Measurements from ENCODE around the gene HYAL1. TPM values are rescaled to one million over a fixed set of nuclear protein-coding genes. Genes with fewer than 3 reads are reported as not detected.

The HYAL1 gene, protein sequence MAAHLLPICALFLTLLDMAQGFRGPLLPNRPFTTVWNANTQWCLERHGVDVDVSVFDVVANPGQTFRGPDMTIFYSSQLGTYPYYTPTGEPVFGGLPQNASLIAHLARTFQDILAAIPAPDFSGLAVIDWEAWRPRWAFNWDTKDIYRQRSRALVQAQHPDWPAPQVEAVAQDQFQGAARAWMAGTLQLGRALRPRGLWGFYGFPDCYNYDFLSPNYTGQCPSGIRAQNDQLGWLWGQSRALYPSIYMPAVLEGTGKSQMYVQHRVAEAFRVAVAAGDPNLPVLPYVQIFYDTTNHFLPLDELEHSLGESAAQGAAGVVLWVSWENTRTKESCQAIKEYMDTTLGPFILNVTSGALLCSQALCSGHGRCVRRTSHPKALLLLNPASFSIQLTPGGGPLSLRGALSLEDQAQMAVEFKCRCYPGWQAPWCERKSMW
- total RNA-seq (1 to 10 TPM; 3.1 to 7.1 (median 5.7) TPM), polyA plus RNA-seq (10 to 100 TPM in 1 of 2 donors, 1 to 10 TPM in 1; 8.2 to 11.7 TPM)

DNA sequence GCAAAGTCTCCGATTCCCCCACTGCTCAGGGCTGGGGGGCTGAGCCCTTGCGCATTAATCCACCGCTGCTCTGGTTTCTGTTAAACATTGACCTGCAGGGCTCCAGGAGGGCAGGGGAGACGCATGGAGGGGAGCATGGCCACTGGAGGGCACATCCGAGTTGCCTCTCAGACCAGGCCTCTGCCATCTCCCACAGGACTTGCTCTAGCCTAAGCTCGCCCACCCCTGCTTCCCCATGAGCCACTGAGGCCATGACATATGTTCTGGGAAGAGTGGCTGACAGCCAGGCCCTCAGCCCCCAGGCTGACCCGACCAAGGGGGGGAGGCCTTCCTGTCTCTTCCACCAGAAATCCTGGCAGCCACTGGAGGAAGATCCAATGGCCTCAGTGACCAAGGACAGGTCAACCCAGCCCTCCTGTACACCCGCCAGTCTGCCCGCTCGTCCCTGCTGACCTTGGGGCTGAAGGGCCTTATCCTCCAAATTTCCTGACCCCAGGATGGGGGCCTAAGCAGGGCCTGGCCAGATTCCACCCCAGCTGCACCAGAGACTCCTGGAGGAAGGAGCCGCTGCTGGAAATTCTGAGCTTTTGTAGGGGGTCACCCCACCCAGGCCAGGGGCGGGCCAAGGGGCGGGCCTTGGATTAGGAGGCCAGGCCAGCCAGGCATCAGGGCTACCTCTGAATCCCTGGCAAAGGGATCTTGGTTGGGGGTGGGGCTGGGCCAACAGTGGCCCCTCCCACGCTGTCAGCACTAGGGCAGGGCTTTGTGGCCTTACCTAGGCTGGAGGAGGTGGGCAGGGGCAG, at the start of gene HYAL1:
Gene HYAL1 (minus strand): TSS at position 562 of the 803 bp plus-strand sequence. CDS start 618 bp downstream, outside the sequence.
- intact Hi-C loops (cut with DNase I) = no loop called here
- peak in 3 of 4 donors; percentile 3 to 27 (median 23) for ATAC-seq
- Histone ChIP-seq H3K4me3 (peak within 1 kb of the TSS in 2 of 4 donors; percentile 18 to 26), H3K27me3 (no peaks in the 10 kb centered on the region), H3K27ac (peak within 1 kb of the TSS; percentile 58 to 78 (median 70)), H3K9me3 (no peaks in the 10 kb centered on the region), H3K36me3 (no peaks in the 10 kb centered on the region), H3K4me1 (peaks cover 11 to 14% (median 11%) of the 10 kb centered on the region in 3 donors)
- TF ChIP-seq, protein P1, sequence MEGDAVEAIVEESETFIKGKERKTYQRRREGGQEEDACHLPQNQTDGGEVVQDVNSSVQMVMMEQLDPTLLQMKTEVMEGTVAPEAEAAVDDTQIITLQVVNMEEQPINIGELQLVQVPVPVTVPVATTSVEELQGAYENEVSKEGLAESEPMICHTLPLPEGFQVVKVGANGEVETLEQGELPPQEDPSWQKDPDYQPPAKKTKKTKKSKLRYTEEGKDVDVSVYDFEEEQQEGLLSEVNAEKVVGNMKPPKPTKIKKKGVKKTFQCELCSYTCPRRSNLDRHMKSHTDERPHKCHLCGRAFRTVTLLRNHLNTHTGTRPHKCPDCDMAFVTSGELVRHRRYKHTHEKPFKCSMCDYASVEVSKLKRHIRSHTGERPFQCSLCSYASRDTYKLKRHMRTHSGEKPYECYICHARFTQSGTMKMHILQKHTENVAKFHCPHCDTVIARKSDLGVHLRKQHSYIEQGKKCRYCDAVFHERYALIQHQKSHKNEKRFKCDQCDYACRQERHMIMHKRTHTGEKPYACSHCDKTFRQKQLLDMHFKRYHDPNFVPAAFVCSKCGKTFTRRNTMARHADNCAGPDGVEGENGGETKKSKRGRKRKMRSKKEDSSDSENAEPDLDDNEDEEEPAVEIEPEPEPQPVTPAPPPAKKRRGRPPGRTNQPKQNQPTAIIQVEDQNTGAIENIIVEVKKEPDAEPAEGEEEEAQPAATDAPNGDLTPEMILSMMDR (IDR thresholded peaks at IDR 0.05) = no peak
- DNase-seq = peak in 5 of 6 donors; percentile 58 to 88 (median 73)
- 45 to 52% methylated on average over 14 of the region's 14 CpGs for WGBS, 2 donors
- FAIRE-seq = no peak

DNA sequence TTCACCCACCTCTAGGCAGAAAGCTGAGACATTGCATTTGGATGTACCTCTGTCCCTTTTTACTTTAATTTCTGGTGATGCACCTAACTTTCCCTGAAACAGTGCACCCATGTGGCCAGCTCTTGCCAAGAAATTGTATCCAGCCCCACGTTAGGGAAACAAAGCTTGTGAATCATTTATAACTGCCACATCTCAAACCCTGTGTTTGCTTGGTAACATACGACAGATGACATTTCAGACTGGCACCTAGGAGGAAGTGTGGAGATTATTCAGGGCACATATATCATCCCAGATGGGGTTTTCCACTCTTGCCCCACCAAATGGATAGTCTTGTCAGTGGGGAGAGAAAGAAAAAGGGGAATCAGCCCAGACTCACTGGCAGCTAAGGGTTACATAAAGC, 49.4 kb upstream of the HYAL1 start:
- Histone ChIP-seq H3K4me1 (peaks cover 14 to 56% (median 34%) of the 10 kb centered on the region in 3 donors), H3K9me3 (no peaks in the 10 kb centered on the region), H3K27me3 (no peaks in the 10 kb centered on the region), H3K27ac (peak overlapping the region in 1 of 4 donors; percentile 50), H3K4me3 (no peak overlapping the region), H3K36me3 (peaks cover 3 to 28% (median 8%) of the 10 kb centered on the region in 3 donors)
- DNase-seq = no peak
- ATAC-seq = no peak
- TF ChIP-seq, protein P1 (IDR thresholded peaks at IDR 0.05) = no peak
- intact Hi-C loops (cut with DNase I) = no loop called here
- no peak for FAIRE-seq
- 7 to 11% methylated on average over 2 of the region's 2 CpGs for WGBS, 2 donors

DNA sequence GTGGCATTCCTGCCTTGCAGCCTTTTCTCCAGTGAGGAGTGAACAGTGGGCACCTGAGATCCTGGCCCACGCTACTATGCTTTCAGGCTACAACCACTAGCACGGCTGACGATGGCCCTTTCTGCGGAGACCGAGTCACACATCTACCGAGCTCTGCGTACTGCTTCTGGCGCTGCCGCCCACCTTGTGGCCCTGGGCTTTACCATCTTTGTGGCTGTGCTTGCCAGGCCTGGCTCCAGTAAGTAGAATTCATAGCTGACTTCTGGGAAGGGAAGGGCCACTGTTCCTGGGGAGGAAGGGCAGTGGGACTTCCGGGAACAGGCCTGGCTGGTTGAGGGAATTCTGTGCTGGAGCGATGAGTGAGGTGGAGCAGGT, 47.9 kb upstream of the HYAL1 start:
- TF ChIP-seq, protein P1 (IDR thresholded peaks at IDR 0.05) = no peak
- ATAC-seq (peak in 3 of 4 donors; percentile 0 to 1 (median 1)), DNase-seq (peak in 1 of 6 donors; percentile 72), FAIRE-seq (no peak)
- Histone ChIP-seq H3K4me3 (peak overlapping the region; percentile 45 to 69 (median 56)), H3K27me3 (no peaks in the 10 kb centered on the region), H3K4me1 (peaks cover 8 to 44% (median 20%) of the 10 kb centered on the region in 3 donors), H3K36me3 (peaks cover 3 to 33% (median 8%) of the 10 kb centered on the region in 3 donors), H3K27ac (peak overlapping the region; percentile 82 to 94 (median 92)), H3K9me3 (no peaks in the 10 kb centered on the region)
- WGBS, 2 donors = 21 to 25% methylated on average over 11 of the region's 11 CpGs
- intact Hi-C loops (cut with DNase I) = no loop called here

DNA sequence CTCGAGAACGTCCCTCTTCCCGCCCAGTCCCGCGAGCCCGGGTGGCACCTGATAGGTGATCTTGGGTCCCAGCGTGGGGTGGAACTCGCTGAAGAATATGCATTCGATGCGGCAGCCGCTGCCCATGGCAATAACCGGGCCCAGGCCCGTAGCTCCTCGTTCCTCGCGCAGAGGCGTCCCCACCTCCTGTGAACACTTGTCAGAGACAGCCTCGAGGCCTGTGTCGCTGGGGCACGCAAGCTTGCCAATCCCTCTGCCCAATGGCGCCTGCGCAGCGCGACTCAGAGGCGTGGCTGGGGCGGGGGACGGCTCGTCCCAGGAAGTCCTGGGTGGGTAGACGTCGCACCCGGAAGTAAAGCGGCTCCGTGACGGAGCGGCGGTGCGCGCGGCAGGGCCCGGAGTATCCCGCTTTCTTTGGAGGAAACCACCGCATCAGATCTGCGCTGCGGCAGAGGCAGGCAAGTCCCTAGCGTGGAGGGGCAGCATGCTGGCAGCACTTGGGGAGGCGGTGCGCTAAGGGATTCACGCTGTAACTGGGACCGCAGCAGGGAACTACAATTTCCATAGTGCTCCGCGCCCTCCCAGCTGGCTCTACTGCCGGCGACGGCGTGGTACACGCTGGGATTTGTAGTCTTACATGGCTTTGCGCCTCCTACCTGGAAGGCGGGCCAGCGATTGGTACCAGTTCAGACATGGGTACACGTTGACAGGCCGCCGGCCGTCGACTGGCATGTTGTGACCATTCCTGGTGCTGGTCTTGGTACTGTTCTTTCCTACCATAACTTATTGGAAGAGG, 47.4 kb upstream of the HYAL1 start, which contains the start of the genes CYB561D2 and NPRL2:
Gene CYB561D2 (plus strand): TSS at position 336 of the 796 bp plus-strand sequence. CDS start 572 bp downstream, outside the sequence.
Gene NPRL2 (minus strand): TSS at position 249 of the 796 bp plus-strand sequence. CDS start 123 bp downstream, at position 126.
- no peaks in the 10 kb centered on the region for H3K9me3 ChIP-seq
- no peaks in the 10 kb centered on the region for H3K27me3 ChIP-seq
- intact Hi-C loops (cut with DNase I) = no loop called here
- H3K4me1 ChIP-seq = peaks cover 2 to 38% (median 14%) of the 10 kb centered on the region in 3 donors
- peak within 1 kb of the TSS; percentile 45 to 69 (median 56) for H3K4me3 ChIP-seq
- DNase-seq = peak; percentile 98 to 99 (median 98)
- peak within 1 kb of the TSS; percentile 82 to 94 (median 92) for H3K27ac ChIP-seq
- no peak for FAIRE-seq
- TF ChIP-seq, protein P1 (IDR thresholded peaks at IDR 0.05) = no peak
- peak; percentile 91 to 95 (median 92) for ATAC-seq
- peaks cover 3 to 33% (median 8%) of the 10 kb centered on the region in 3 donors for H3K36me3 ChIP-seq
- WGBS, 2 donors = 0% methylated on average over 64 of the region's 64 CpGs

All from pancreas (tissue), 10 donors.